ENCODE measurements around the gene LRP4. TPM values are rescaled to one million over a fixed set of nuclear protein-coding genes. Genes with fewer than 3 reads are reported as not detected.
"Not testable (repeated sequence)": the region's sequence is repeated elsewhere in the genome, so short reads cannot be mapped to it uniquely, and the experiment has no call there.

LRP4 gene, protein sequence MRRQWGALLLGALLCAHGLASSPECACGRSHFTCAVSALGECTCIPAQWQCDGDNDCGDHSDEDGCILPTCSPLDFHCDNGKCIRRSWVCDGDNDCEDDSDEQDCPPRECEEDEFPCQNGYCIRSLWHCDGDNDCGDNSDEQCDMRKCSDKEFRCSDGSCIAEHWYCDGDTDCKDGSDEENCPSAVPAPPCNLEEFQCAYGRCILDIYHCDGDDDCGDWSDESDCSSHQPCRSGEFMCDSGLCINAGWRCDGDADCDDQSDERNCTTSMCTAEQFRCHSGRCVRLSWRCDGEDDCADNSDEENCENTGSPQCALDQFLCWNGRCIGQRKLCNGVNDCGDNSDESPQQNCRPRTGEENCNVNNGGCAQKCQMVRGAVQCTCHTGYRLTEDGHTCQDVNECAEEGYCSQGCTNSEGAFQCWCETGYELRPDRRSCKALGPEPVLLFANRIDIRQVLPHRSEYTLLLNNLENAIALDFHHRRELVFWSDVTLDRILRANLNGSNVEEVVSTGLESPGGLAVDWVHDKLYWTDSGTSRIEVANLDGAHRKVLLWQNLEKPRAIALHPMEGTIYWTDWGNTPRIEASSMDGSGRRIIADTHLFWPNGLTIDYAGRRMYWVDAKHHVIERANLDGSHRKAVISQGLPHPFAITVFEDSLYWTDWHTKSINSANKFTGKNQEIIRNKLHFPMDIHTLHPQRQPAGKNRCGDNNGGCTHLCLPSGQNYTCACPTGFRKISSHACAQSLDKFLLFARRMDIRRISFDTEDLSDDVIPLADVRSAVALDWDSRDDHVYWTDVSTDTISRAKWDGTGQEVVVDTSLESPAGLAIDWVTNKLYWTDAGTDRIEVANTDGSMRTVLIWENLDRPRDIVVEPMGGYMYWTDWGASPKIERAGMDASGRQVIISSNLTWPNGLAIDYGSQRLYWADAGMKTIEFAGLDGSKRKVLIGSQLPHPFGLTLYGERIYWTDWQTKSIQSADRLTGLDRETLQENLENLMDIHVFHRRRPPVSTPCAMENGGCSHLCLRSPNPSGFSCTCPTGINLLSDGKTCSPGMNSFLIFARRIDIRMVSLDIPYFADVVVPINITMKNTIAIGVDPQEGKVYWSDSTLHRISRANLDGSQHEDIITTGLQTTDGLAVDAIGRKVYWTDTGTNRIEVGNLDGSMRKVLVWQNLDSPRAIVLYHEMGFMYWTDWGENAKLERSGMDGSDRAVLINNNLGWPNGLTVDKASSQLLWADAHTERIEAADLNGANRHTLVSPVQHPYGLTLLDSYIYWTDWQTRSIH (N-terminal part only)
- 49.3 and 54.1 TPM in 2 replicates for total RNA-seq
- long read RNA-seq, partial matches to known transcripts = 13 of 22 reads
- long read RNA-seq, other reads (novel, unspliced or antisense) = 9 of 22 reads

GRCh38 chr11:46918083-46918787 lies at the start of gene LRP4:
Gene LRP4 (minus strand): TSS chr11:46918550. CDS start chr11:46918379, 171 bp downstream.
- Mint-ChIP-seq H3K36me3 (ENCODE audit: unreplicated experiment) (no peaks in the 10 kb centered on the region), H3K4me1 (ENCODE audit: unreplicated experiment) (peaks cover 66% of the 10 kb centered on the region), H3K27ac (ENCODE audit: unreplicated experiment) (peak within 1 kb of the TSS; percentile 94), H3K4me3 (ENCODE audit: unreplicated experiment) (peak within 1 kb of the TSS; percentile 82), H3K9me3 (ENCODE audit: unreplicated experiment) (no peaks in the 10 kb centered on the region), H3K27me3 (ENCODE audit: unreplicated experiment) (no peaks in the 10 kb centered on the region)
- peak; percentile 10 for TF ChIP-seq CTCF (IDR thresholded peaks at IDR 0.05)
- DNase-seq (ENCODE audit: extremely low spot score, unreplicated experiment) = no peak

DNA sequence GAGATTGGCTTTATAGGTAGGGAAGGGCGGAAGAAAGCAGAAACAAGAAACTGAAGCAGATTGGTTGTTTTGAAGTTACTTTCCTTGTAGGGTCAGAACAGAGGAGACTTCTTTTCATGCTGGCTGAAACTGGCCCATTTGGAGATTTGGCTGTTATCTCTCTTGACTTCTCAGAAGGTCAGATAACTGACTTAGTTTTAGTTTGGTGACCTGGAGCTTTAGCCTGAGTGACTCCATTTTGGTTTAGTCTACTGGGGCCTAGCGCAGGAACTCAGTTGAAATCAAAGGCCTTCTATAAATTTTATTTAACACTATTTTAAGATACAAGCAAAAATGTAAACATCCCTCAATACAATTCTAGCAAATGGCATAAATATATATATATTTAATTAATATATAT lies 49.6 kb upstream of the LRP4 start:
- no peaks in the 10 kb centered on the region for H3K27me3 Mint-ChIP-seq (ENCODE audit: unreplicated experiment)

GRCh38 chr11:46966773-46967172 lies 48.4 kb upstream of the LRP4 start:
- H3K27me3 Mint-ChIP-seq (ENCODE audit: unreplicated experiment) = no peaks in the 10 kb centered on the region
- no peaks in the 10 kb centered on the region for H3K4me1 Mint-ChIP-seq (ENCODE audit: unreplicated experiment)
- no peak for TF ChIP-seq CTCF (IDR thresholded peaks at IDR 0.05)
- H3K27ac Mint-ChIP-seq (ENCODE audit: unreplicated experiment) = no peak overlapping the region
- no peak overlapping the region for H3K4me3 Mint-ChIP-seq (ENCODE audit: unreplicated experiment)
- no peak for DNase-seq (ENCODE audit: extremely low spot score, unreplicated experiment)
- no peaks in the 10 kb centered on the region for H3K9me3 Mint-ChIP-seq (ENCODE audit: unreplicated experiment)
- H3K36me3 Mint-ChIP-seq (ENCODE audit: unreplicated experiment) = peaks cover 7% of the 10 kb centered on the region

More for the DNA sequence above, 49.6 kb upstream of the LRP4 start:
- Mint-ChIP-seq H3K4me3 (ENCODE audit: unreplicated experiment) (no peak overlapping the region), H3K36me3 (ENCODE audit: unreplicated experiment) (peaks cover 7% of the 10 kb centered on the region), H3K4me1 (ENCODE audit: unreplicated experiment) (no peaks in the 10 kb centered on the region), H3K9me3 (ENCODE audit: unreplicated experiment) (no peaks in the 10 kb centered on the region), H3K27ac (ENCODE audit: unreplicated experiment) (no peak overlapping the region)
- no peak for TF ChIP-seq CTCF (IDR thresholded peaks at IDR 0.05)
- no peak for DNase-seq (ENCODE audit: extremely low spot score, unreplicated experiment)

- TF ChIP-seq CTCF (IDR thresholded peaks at IDR 0.05) = no peak
- Mint-ChIP-seq H3K4me1 (ENCODE audit: unreplicated experiment) (no peaks in the 10 kb centered on the region), H3K9me3 (ENCODE audit: unreplicated experiment) (peaks cover 4% of the 10 kb centered on the region), H3K36me3 (ENCODE audit: unreplicated experiment) (peaks cover 20% of the 10 kb centered on the region), H3K27me3 (ENCODE audit: unreplicated experiment) (no peaks in the 10 kb centered on the region), H3K27ac (ENCODE audit: unreplicated experiment) (no peak overlapping the region), H3K4me3 (ENCODE audit: unreplicated experiment) (no peak overlapping the region)
- DNase-seq (ENCODE audit: extremely low spot score, unreplicated experiment) = no peak
Measured at GRCh38 chr11:46963844-46964243, 45.5 kb upstream of the LRP4 start.

GRCh38 chr11:46961886-46962285 lies 43.5 kb upstream of the LRP4 start:
- not testable (repeated sequence) for H3K4me1 Mint-ChIP-seq (ENCODE audit: unreplicated experiment); H3K9me3 Mint-ChIP-seq (ENCODE audit: unreplicated experiment); H3K27me3 Mint-ChIP-seq (ENCODE audit: unreplicated experiment); H3K4me3 Mint-ChIP-seq (ENCODE audit: unreplicated experiment); DNase-seq (ENCODE audit: extremely low spot score, unreplicated experiment); H3K27ac Mint-ChIP-seq (ENCODE audit: unreplicated experiment)
- H3K36me3 Mint-ChIP-seq (ENCODE audit: unreplicated experiment) = peaks cover 25% of the 10 kb centered on the region

All from osteocyte (in vitro differentiated cells).